ENCODE results near the gene BPIFB3.

GRCh38 chr20:33083544-33084340, 30.0 kb downstream of the BPIFB3 start:
- TF ChIP-seq POLR2A (IDR thresholded peaks at IDR 0.05; ENCODE audit: low read depth, low read length) (no peak), POLR2AphosphoS5 (IDR thresholded peaks at IDR 0.05; ENCODE audit: low read depth, low read length) (no peak)
